ENCODE results near the gene RC3H2. TPM values are rescaled to one million over a fixed set of nuclear protein-coding genes. Genes with fewer than 3 reads are reported as not detected.

The RC3H2 gene
- total and polyA plus RNA-seq, 7 experiments from 2014 or later = 18.7 to 66.4 (median 53.9) TPM

- Histone ChIP-seq H3K27ac (ENCODE audit: low read depth, low read length) (no peak overlapping the region), H3K4me1 (ENCODE audit: control insufficient read depth in 2 of 2, insufficient read depth in 2 of 2, low read length in 2 of 2) (no peaks in the 10 kb centered on the region), H3K27me3 (ENCODE audit: control insufficient read depth in 2 of 2, insufficient read depth in 2 of 2, low read length in 2 of 2) (no peaks in the 10 kb centered on the region), H3K4me3 (ENCODE audit: low read length) (no peak overlapping the region), H3K9me3 (ENCODE audit: control insufficient read depth in 2 of 3, low read length in 3 of 3) (no peaks in the 10 kb centered on the region), H3K36me3 (ENCODE audit: control insufficient read depth in 2 of 3, insufficient read depth in 3 of 3, low read length in 3 of 3) (no peaks in the 10 kb centered on the region)
- Mint-ChIP-seq H3K4me1 (peaks cover 3 to 22% (median 7%) of the 10 kb centered on the region in 7 donors), H3K4me3 (no peak overlapping the region), H3K36me3 (peaks cover 0 to 18% (median 6%) of the 10 kb centered on the region in 5 donors), H3K27ac (peak overlapping the region in 2 of 9 donors; percentile 2 to 18), H3K9me3 (peaks cover 0 to 4% (median 0%) of the 10 kb centered on the region in 11 donors), H3K27me3 (no peaks in the 10 kb centered on the region)
- DNase-seq (no peak), ATAC-seq (no peak)
- ChIA-PET POLR2A (no interaction called here), CTCF (interaction anchor here (1.4 to 6.1 kb wide), 2 partner anchors 308 to 342 kb away, joined by 3 to 35 read pairs; no protein-coding TSS in a partner anchor)
- intact Hi-C loops (cut with micrococcal nuclease) = no loop called here
These were observed 98.5 kb downstream of the RC3H2 start for GRCh38 chr9:122806661-122807060.

GRCh38 chr9:122800066-122801060, 104.8 kb downstream of the RC3H2 start, which contains the start of gene OR1K1:
OR1K1 (plus strand) TSS chr9:122800123; CDS start chr9:122800123, 0 bp downstream.
- ChIA-PET POLR2A (no interaction called here), CTCF (no interaction called here)
- H3K27ac ChIP-seq (ENCODE audit: low read depth, low read length) = no peak within 1 kb of the TSS
- no peak within 1 kb of the TSS for H3K4me3 ChIP-seq (ENCODE audit: low read length)
- no peaks in the 10 kb centered on the region for H3K27me3 ChIP-seq (ENCODE audit: control insufficient read depth in 2 of 2, insufficient read depth in 2 of 2, low read length in 2 of 2)
- Mint-ChIP-seq H3K9me3 (no peaks in the 10 kb centered on the region), H3K4me3 (no peak within 1 kb of the TSS), H3K27ac (no peak within 1 kb of the TSS), H3K36me3 (peaks cover 0 to 19% (median 5%) of the 10 kb centered on the region in 5 donors), H3K27me3 (peaks cover 0 to 3% (median 0%) of the 10 kb centered on the region in 5 donors), H3K4me1 (no peaks in the 10 kb centered on the region)
- H3K9me3 ChIP-seq (ENCODE audit: control insufficient read depth in 2 of 3, low read length in 3 of 3) = no peaks in the 10 kb centered on the region
- no peaks in the 10 kb centered on the region for H3K36me3 ChIP-seq (ENCODE audit: control insufficient read depth in 2 of 3, insufficient read depth in 3 of 3, low read length in 3 of 3)
- intact Hi-C loops (cut with micrococcal nuclease) = no loop called here
- DNase-seq (no peak), ATAC-seq (no peak)
- H3K4me1 ChIP-seq (ENCODE audit: control insufficient read depth in 2 of 2, insufficient read depth in 2 of 2, low read length in 2 of 2) = no peaks in the 10 kb centered on the region

GRCh38 chr9:122797316-122798063, 107.7 kb downstream of the RC3H2 start:
- ChIA-PET CTCF (interaction anchor here (0.7 kb wide), 1 partner anchor 366 kb away, joined by 3 read pairs; no protein-coding TSS in a partner anchor), POLR2A (no interaction called here)
- peaks cover 0 to 3% (median 0%) of the 10 kb centered on the region in 5 donors for H3K27me3 Mint-ChIP-seq
- H3K27ac Mint-ChIP-seq = no peak overlapping the region
- intact Hi-C loops (cut with micrococcal nuclease) = no loop called here
- Histone ChIP-seq H3K36me3 (ENCODE audit: control insufficient read depth in 2 of 3, insufficient read depth in 3 of 3, low read length in 3 of 3) (no peaks in the 10 kb centered on the region), H3K4me3 (ENCODE audit: low read length) (no peak overlapping the region), H3K4me1 (ENCODE audit: control insufficient read depth in 2 of 2, insufficient read depth in 2 of 2, low read length in 2 of 2) (no peaks in the 10 kb centered on the region), H3K27ac (ENCODE audit: low read depth, low read length) (no peak overlapping the region), H3K27me3 (ENCODE audit: control insufficient read depth in 2 of 2, insufficient read depth in 2 of 2, low read length in 2 of 2) (no peaks in the 10 kb centered on the region), H3K9me3 (ENCODE audit: control insufficient read depth in 2 of 3, low read length in 3 of 3) (no peaks in the 10 kb centered on the region)
- no peak for ATAC-seq
- no peaks in the 10 kb centered on the region for H3K4me1 Mint-ChIP-seq
- no peak overlapping the region for H3K4me3 Mint-ChIP-seq
- DNase-seq = no peak
- H3K9me3 Mint-ChIP-seq = peaks cover 0 to 1% (median 0%) of the 10 kb centered on the region in 11 donors
- H3K36me3 Mint-ChIP-seq = peaks cover 0 to 11% (median 5%) of the 10 kb centered on the region in 5 donors

Other genes starting within 250 kb of the RC3H2 start
- gene OR1B1, start 247.7 kb downstream of the RC3H2 start, total RNA-seq = under 1 TPM in 1 of 5 experiments, not detected in 4; 0.66 TPM
- not detected for gene OR1B1, start 247.7 kb downstream of the RC3H2 start, polyA plus RNA-seq
- not detected for gene OR1L1, start 243.6 kb downstream of the RC3H2 start, total RNA-seq
- not detected for gene OR1L1, start 243.6 kb downstream of the RC3H2 start, polyA plus RNA-seq
- gene OR1L3, start 230.2 kb downstream of the RC3H2 start, total RNA-seq = not detected
- not detected for gene OR1L3, start 230.2 kb downstream of the RC3H2 start, polyA plus RNA-seq
- not detected for gene OR1L4, start 181.4 kb downstream of the RC3H2 start, total RNA-seq
- not detected for gene OR1L4, start 181.4 kb downstream of the RC3H2 start, polyA plus RNA-seq
- gene OR1L6, start 163.1 kb downstream of the RC3H2 start, total RNA-seq = not detected
- gene OR1L6, start 163.1 kb downstream of the RC3H2 start, polyA plus RNA-seq = not detected
- gene OR5C1, start 116.4 kb downstream of the RC3H2 start, total RNA-seq = not detected
- gene OR5C1, start 116.4 kb downstream of the RC3H2 start, polyA plus RNA-seq = not detected
- not detected for gene OR1K1, start 105.2 kb downstream of the RC3H2 start, total RNA-seq
- not detected for gene OR1K1, start 105.2 kb downstream of the RC3H2 start, polyA plus RNA-seq
- 10 to 100 TPM; 13.6 to 25.8 (median 18.1) TPM for gene PDCL, start 76.8 kb downstream of the RC3H2 start, total RNA-seq
- 10 to 100 TPM in 1 of 2 donors, 1 to 10 TPM in 1; 8.8 to 10.5 TPM for gene PDCL, start 76.8 kb downstream of the RC3H2 start, polyA plus RNA-seq
- 10 to 100 TPM in 3 of 5 experiments, 1 to 10 TPM in 2; 3.7 to 17.8 (median 14.4) TPM for gene ZBTB6, start 8.0 kb upstream of the RC3H2 start, total RNA-seq
- 1 to 10 TPM; 2.0 to 2.8 TPM for gene ZBTB6, start 8.0 kb upstream of the RC3H2 start, polyA plus RNA-seq
- 10 to 100 TPM in 2 of 5 experiments, 1 to 10 TPM in 3; 4.6 to 11.0 (median 8.6) TPM for gene ZBTB26, start 26.2 kb upstream of the RC3H2 start, total RNA-seq
- gene ZBTB26, start 26.2 kb upstream of the RC3H2 start, polyA plus RNA-seq = 1 to 10 TPM; 1.1 to 1.2 TPM
- gene RABGAP1, start 35.7 kb upstream of the RC3H2 start, total RNA-seq = 10 to 100 TPM; 33.8 to 45.7 (median 45.0) TPM
- 10 to 100 TPM; 25.5 to 28.5 TPM for gene RABGAP1, start 35.7 kb upstream of the RC3H2 start, polyA plus RNA-seq
- 1 to 10 TPM in 4 of 5 experiments, not detected in 1; 1.1 to 2.4 (median 1.8) TPM for gene GPR21, start 128.3 kb upstream of the RC3H2 start, total RNA-seq
- not detected for gene GPR21, start 128.3 kb upstream of the RC3H2 start, polyA plus RNA-seq

All from naive thymus-derived CD4-positive, alpha-beta T cell (primary cell).